ENCODE data around the gene ATF2. TPM values are rescaled to one million over a fixed set of nuclear protein-coding genes. Genes with fewer than 3 reads are reported as not detected.

Gene ATF2
- total and polyA plus RNA-seq, 2 of the 13 experiments (the other 11 are each of a cell fraction or from before 2014, with no cell fraction given) = 91.6 to 95.1 TPM

DNA sequence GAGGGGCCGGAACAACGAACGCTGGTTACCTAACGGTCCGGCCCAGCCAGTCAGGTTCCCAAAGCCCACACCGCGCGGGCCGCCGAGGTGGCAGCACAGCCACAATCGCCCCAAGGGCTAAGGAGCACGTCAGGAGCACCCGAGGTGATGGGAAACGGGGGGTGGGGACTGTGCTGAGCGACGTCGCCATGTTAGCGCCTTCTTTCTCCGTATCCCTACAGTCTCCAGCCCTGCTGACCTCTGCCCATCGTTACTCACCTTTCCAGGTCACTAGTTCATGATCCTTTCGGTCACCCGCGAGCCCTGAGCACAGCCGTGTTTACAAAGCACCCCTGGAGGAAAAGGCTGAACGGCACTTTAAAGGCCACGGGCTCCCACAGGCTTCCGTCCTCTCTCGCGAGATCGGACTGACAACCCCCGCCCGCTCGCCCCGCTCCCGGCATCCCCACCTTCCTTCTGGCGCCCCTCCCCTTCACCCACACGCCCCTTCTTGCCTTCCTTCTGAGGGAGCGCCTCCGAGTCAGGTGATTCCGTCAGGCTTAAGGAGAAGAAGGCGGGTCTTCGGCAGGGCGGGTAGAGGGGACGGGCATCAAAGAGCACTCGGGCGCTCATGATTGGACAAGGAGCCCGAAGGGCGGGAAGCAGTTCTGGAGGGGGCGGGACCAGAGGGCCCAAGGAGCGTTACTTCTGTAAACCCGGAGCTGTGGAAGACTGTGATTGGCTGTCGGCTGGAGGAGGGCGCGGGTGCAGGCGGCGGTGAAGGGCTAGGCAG lies at the start of gene ATF2 (continued):
- TF ChIP-seq KAT2B (IDR thresholded peaks at IDR 0.05; ENCODE audit: borderline replicate concordance, low read depth, low read length) = no peak
- TF ChIP-seq SP1 (IDR thresholded peaks at IDR 0.05) = peak; percentile 87
- peak; percentile 76; the same call in 1 of the 2 replicates for TF ChIP-seq SP1 (CRISPR knock-in tag; IDR thresholded peaks at IDR 0.05)
- peak; percentile 92; the same call in 1 of the 2 replicates for TF ChIP-seq GTF3A (CRISPR knock-in tag; conservative IDR thresholded peaks at IDR 0.05)
- peak; percentile 54; the same call in 1 of the 2 replicates for TF ChIP-seq ZNF224 (CRISPR knock-in tag; IDR thresholded peaks at IDR 0.05)
- peak; percentile 80; the same call in 1 of the 2 replicates for TF ChIP-seq KDM5B (CRISPR knock-in tag; IDR thresholded peaks at IDR 0.05; ENCODE audit: borderline replicate concordance)
- TF ChIP-seq ZBTB8A (CRISPR knock-in tag; IDR thresholded peaks at IDR 0.05; ENCODE audit: borderline replicate concordance, low read depth) = no peak
- peak; percentile 79; the same call in 1 of the 2 replicates for TF ChIP-seq NFKBIZ (CRISPR knock-in tag; IDR thresholded peaks at IDR 0.05)
- TF ChIP-seq, protein P1, sequence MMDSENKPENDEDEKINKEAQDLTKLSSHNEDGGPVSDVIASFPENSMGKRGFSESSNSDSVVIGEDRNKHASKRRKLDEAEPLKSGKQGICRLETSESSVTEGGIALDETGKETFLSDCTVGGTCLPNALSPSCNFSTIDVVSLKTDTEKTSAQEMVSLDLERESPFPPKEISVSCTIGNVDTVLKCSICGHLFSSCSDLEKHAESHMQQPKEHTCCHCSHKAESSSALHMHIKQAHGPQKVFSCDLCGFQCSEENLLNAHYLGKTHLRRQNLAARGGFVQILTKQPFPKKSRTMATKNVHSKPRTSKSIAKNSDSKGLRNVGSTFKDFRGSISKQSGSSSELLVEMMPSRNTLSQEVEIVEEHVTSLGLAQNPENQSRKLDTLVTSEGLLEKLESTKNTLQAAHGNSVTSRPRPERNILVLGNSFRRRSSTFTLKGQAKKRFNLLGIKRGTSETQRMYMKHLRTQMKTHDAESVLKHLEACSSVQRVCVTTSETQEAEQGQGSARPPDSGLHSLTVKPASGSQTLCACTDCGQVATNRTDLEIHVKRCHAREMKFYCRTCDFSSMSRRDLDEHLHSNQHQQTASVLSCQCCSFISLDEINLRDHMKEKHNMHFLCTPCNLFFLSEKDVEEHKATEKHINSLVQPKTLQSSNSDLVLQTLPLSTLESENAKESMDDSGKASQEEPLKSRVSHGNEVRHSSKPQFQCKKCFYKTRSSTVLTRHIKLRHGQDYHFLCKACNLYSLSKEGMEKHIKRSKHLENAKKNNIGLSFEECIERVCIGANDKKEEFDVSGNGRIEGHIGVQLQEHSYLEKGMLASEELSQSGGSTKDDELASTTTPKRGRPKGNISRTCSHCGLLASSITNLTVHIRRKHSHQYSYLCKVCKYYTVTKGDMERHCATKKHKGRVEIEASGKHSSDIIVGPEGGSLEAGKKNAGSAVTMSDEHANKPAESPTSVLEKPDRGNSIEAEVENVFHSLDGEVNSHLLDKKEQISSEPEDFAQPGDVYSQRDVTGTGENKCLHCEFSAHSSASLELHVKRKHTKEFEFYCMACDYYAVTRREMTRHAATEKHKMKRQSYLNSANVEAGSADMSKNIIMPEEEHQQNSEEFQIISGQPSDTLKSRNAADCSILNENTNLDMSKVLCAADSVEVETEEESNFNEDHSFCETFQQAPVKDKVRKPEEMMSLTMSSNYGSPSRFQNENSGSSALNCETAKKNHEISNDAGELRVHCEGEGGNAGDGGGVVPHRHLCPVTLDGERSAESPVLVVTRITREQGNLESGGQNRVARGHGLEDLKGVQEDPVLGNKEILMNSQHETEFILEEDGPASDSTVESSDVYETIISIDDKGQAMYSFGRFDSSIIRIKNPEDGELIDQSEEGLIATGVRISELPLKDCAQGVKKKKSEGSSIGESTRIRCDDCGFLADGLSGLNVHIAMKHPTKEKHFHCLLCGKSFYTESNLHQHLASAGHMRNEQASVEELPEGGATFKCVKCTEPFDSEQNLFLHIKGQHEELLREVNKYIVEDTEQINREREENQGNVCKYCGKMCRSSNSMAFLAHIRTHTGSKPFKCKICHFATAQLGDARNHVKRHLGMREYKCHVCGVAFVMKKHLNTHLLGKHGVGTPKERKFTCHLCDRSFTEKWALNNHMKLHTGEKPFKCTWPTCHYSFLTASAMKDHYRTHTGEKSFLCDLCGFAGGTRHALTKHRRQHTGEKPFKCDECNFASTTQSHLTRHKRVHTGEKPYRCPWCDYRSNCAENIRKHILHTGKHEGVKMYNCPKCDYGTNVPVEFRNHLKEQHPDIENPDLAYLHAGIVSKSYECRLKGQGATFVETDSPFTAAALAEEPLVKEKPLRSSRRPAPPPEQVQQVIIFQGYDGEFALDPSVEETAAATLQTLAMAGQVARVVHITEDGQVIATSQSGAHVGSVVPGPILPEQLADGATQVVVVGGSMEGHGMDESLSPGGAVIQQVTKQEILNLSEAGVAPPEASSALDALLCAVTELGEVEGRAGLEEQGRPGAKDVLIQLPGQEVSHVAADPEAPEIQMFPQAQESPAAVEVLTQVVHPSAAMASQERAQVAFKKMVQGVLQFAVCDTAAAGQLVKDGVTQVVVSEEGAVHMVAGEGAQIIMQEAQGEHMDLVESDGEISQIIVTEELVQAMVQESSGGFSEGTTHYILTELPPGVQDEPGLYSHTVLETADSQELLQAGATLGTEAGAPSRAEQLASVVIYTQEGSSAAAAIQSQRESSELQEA (CRISPR knock-in tag; IDR thresholded peaks at IDR 0.05; ENCODE audit: not compliant biosample characterization) = peak; percentile 91
- TF ChIP-seq, protein P2, sequence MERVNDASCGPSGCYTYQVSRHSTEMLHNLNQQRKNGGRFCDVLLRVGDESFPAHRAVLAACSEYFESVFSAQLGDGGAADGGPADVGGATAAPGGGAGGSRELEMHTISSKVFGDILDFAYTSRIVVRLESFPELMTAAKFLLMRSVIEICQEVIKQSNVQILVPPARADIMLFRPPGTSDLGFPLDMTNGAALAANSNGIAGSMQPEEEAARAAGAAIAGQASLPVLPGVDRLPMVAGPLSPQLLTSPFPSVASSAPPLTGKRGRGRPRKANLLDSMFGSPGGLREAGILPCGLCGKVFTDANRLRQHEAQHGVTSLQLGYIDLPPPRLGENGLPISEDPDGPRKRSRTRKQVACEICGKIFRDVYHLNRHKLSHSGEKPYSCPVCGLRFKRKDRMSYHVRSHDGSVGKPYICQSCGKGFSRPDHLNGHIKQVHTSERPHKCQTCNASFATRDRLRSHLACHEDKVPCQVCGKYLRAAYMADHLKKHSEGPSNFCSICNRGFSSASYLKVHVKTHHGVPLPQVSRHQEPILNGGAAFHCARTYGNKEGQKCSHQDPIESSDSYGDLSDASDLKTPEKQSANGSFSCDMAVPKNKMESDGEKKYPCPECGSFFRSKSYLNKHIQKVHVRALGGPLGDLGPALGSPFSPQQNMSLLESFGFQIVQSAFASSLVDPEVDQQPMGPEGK (CRISPR knock-in tag; IDR thresholded peaks at IDR 0.05) = peak; percentile 80
- TF ChIP-seq ZNF331 (CRISPR knock-in tag; IDR thresholded peaks at IDR 0.05) = no peak; the same call in 1 of the 2 replicates
- TF ChIP-seq GLI4 (CRISPR knock-in tag; IDR thresholded peaks at IDR 0.05; ENCODE audit: borderline replicate concordance) = no peak
- peak; percentile 86 for TF ChIP-seq NFYC (CRISPR knock-in tag; IDR thresholded peaks at IDR 0.05)
- TF ChIP-seq, protein P3, sequence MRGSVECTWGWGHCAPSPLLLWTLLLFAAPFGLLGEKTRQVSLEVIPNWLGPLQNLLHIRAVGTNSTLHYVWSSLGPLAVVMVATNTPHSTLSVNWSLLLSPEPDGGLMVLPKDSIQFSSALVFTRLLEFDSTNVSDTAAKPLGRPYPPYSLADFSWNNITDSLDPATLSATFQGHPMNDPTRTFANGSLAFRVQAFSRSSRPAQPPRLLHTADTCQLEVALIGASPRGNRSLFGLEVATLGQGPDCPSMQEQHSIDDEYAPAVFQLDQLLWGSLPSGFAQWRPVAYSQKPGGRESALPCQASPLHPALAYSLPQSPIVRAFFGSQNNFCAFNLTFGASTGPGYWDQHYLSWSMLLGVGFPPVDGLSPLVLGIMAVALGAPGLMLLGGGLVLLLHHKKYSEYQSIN (CRISPR knock-in tag; IDR thresholded peaks at IDR 0.05; ENCODE audit: borderline replicate concordance) = no peak

Data from HepG2 (cell line).